ENCODE data around the gene IRF5.

- TF ChIP-seq, protein P1, sequence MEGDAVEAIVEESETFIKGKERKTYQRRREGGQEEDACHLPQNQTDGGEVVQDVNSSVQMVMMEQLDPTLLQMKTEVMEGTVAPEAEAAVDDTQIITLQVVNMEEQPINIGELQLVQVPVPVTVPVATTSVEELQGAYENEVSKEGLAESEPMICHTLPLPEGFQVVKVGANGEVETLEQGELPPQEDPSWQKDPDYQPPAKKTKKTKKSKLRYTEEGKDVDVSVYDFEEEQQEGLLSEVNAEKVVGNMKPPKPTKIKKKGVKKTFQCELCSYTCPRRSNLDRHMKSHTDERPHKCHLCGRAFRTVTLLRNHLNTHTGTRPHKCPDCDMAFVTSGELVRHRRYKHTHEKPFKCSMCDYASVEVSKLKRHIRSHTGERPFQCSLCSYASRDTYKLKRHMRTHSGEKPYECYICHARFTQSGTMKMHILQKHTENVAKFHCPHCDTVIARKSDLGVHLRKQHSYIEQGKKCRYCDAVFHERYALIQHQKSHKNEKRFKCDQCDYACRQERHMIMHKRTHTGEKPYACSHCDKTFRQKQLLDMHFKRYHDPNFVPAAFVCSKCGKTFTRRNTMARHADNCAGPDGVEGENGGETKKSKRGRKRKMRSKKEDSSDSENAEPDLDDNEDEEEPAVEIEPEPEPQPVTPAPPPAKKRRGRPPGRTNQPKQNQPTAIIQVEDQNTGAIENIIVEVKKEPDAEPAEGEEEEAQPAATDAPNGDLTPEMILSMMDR (IDR thresholded peaks at IDR 0.05; ENCODE audit: insufficient read depth, low read depth, low read length): no peak
- TF ChIP-seq EZH2 (IDR thresholded peaks at IDR 0.05; ENCODE audit: insufficient read depth, low read length): no peak
These were observed 6.9 kb downstream of the IRF5 start for GRCh38 chr7:128944487-128945236.
